ENCODE measurements around the gene SHC4. TPM values are rescaled to one million over a fixed set of nuclear protein-coding genes. Genes with fewer than 3 reads are reported as not detected.
"Not testable (repeated sequence)": the region's sequence is repeated elsewhere in the genome, so short reads cannot be mapped to it uniquely, and the experiment has no call there.

The SHC4 gene
- total RNA-seq, 1 donor from 2014 or later = 2.1 TPM

GRCh38 chr15:48909313-48909712, 54.4 kb downstream of the SHC4 start:
- H3K9ac ChIP-seq (ENCODE audit: low read depth in 1 of 3, low read length in 3 of 3); H3K9me3 ChIP-seq (ENCODE audit: control insufficient read depth in 3 of 3, low read length in 3 of 3); H3K27ac ChIP-seq (ENCODE audit: low read depth, low read length); H3K27me3 ChIP-seq (ENCODE audit: control insufficient read depth in 3 of 3, insufficient read depth in 3 of 3, low read length in 3 of 3); H3K4me3 ChIP-seq (ENCODE audit: low read length in 3 of 3); H3K4me1 ChIP-seq (ENCODE audit: control insufficient read depth in 3 of 3, insufficient read depth in 3 of 3, low read length in 3 of 3); H3K36me3 ChIP-seq (ENCODE audit: control insufficient read depth in 3 of 3, insufficient read depth in 3 of 3, low read length in 3 of 3): not testable (repeated sequence)

- Histone ChIP-seq H3K9me3 (ENCODE audit: control insufficient read depth in 3 of 3, low read length in 3 of 3) (no peaks in the 10 kb centered on the region), H3K27ac (ENCODE audit: low read depth, low read length) (no peak overlapping the region), H3K4me1 (ENCODE audit: control insufficient read depth in 3 of 3, insufficient read depth in 3 of 3, low read length in 3 of 3) (no peaks in the 10 kb centered on the region), H3K4me3 (ENCODE audit: low read length in 3 of 3) (no peak overlapping the region), H3K27me3 (ENCODE audit: control insufficient read depth in 3 of 3, insufficient read depth in 3 of 3, low read length in 3 of 3) (no peaks in the 10 kb centered on the region), H3K9ac (ENCODE audit: low read depth in 1 of 3, low read length in 3 of 3) (no peak overlapping the region), H3K36me3 (ENCODE audit: control insufficient read depth in 3 of 3, insufficient read depth in 3 of 3, low read length in 3 of 3) (no peaks in the 10 kb centered on the region)
Measured at GRCh38 chr15:48905847-48906246, 57.9 kb downstream of the SHC4 start.

- Histone ChIP-seq H3K4me3 (ENCODE audit: low read length in 3 of 3) (no peak overlapping the region), H3K36me3 (ENCODE audit: control insufficient read depth in 3 of 3, insufficient read depth in 3 of 3, low read length in 3 of 3) (no peaks in the 10 kb centered on the region), H3K9ac (ENCODE audit: low read depth in 1 of 3, low read length in 3 of 3) (no peak overlapping the region), H3K9me3 (ENCODE audit: control insufficient read depth in 3 of 3, low read length in 3 of 3) (no peaks in the 10 kb centered on the region), H3K27ac (ENCODE audit: low read depth, low read length) (no peak overlapping the region), H3K27me3 (ENCODE audit: control insufficient read depth in 3 of 3, insufficient read depth in 3 of 3, low read length in 3 of 3) (no peaks in the 10 kb centered on the region), H3K4me1 (ENCODE audit: control insufficient read depth in 3 of 3, insufficient read depth in 3 of 3, low read length in 3 of 3) (no peaks in the 10 kb centered on the region)
Measured at GRCh38 chr15:48905216-48905615, 58.5 kb downstream of the SHC4 start.

GRCh38 chr15:48904758-48905157, 59.0 kb downstream of the SHC4 start:
- no peaks in the 10 kb centered on the region for H3K9me3 ChIP-seq (ENCODE audit: control insufficient read depth in 3 of 3, low read length in 3 of 3)
- H3K9ac ChIP-seq (ENCODE audit: low read depth in 1 of 3, low read length in 3 of 3) = no peak overlapping the region
- no peaks in the 10 kb centered on the region for H3K4me1 ChIP-seq (ENCODE audit: control insufficient read depth in 3 of 3, insufficient read depth in 3 of 3, low read length in 3 of 3)
- no peak overlapping the region for H3K27ac ChIP-seq (ENCODE audit: low read depth, low read length)
- no peaks in the 10 kb centered on the region for H3K36me3 ChIP-seq (ENCODE audit: control insufficient read depth in 3 of 3, insufficient read depth in 3 of 3, low read length in 3 of 3)
- no peaks in the 10 kb centered on the region for H3K27me3 ChIP-seq (ENCODE audit: control insufficient read depth in 3 of 3, insufficient read depth in 3 of 3, low read length in 3 of 3)
- no peak overlapping the region for H3K4me3 ChIP-seq (ENCODE audit: low read length in 3 of 3)

GRCh38 chr15:48899793-48900192, 63.9 kb downstream of the SHC4 start:
- Histone ChIP-seq H3K4me1 (ENCODE audit: control insufficient read depth in 3 of 3, insufficient read depth in 3 of 3, low read length in 3 of 3) (peaks cover 0 to 2% (median 0%) of the 10 kb centered on the region in 3 donors), H3K27ac (ENCODE audit: low read depth, low read length) (no peak overlapping the region), H3K27me3 (ENCODE audit: control insufficient read depth in 3 of 3, insufficient read depth in 3 of 3, low read length in 3 of 3) (peaks cover 0 to 4% (median 2%) of the 10 kb centered on the region in 3 donors), H3K4me3 (ENCODE audit: low read length in 3 of 3) (no peak overlapping the region), H3K36me3 (ENCODE audit: control insufficient read depth in 3 of 3, insufficient read depth in 3 of 3, low read length in 3 of 3) (no peaks in the 10 kb centered on the region), H3K9me3 (ENCODE audit: control insufficient read depth in 3 of 3, low read length in 3 of 3) (no peaks in the 10 kb centered on the region), H3K9ac (ENCODE audit: low read depth in 1 of 3, low read length in 3 of 3) (no peak overlapping the region)

- Histone ChIP-seq H3K27ac (ENCODE audit: low read depth, low read length) (no peak overlapping the region), H3K4me1 (ENCODE audit: control insufficient read depth in 3 of 3, insufficient read depth in 3 of 3, low read length in 3 of 3) (peaks cover 0 to 2% (median 0%) of the 10 kb centered on the region in 3 donors), H3K4me3 (ENCODE audit: low read length in 3 of 3) (no peak overlapping the region), H3K36me3 (ENCODE audit: control insufficient read depth in 3 of 3, insufficient read depth in 3 of 3, low read length in 3 of 3) (no peaks in the 10 kb centered on the region), H3K9ac (ENCODE audit: low read depth in 1 of 3, low read length in 3 of 3) (no peak overlapping the region), H3K27me3 (ENCODE audit: control insufficient read depth in 3 of 3, insufficient read depth in 3 of 3, low read length in 3 of 3) (peaks cover 0 to 4% (median 2%) of the 10 kb centered on the region in 3 donors), H3K9me3 (ENCODE audit: control insufficient read depth in 3 of 3, low read length in 3 of 3) (no peaks in the 10 kb centered on the region)
Measured at GRCh38 chr15:48898446-48898845, 65.3 kb downstream of the SHC4 start.

GRCh38 chr15:48898032-48898431, 65.7 kb downstream of the SHC4 start:
- no peaks in the 10 kb centered on the region for H3K36me3 ChIP-seq (ENCODE audit: control insufficient read depth in 3 of 3, insufficient read depth in 3 of 3, low read length in 3 of 3)
- no peak overlapping the region for H3K9ac ChIP-seq (ENCODE audit: low read depth in 1 of 3, low read length in 3 of 3)
- H3K27ac ChIP-seq (ENCODE audit: low read depth, low read length) = no peak overlapping the region
- H3K27me3 ChIP-seq (ENCODE audit: control insufficient read depth in 3 of 3, insufficient read depth in 3 of 3, low read length in 3 of 3) = peaks cover 0 to 4% (median 2%) of the 10 kb centered on the region in 3 donors
- no peaks in the 10 kb centered on the region for H3K9me3 ChIP-seq (ENCODE audit: control insufficient read depth in 3 of 3, low read length in 3 of 3)
- no peak overlapping the region for H3K4me3 ChIP-seq (ENCODE audit: low read length in 3 of 3)
- peaks cover 0 to 2% (median 0%) of the 10 kb centered on the region in 3 donors for H3K4me1 ChIP-seq (ENCODE audit: control insufficient read depth in 3 of 3, insufficient read depth in 3 of 3, low read length in 3 of 3)

GRCh38 chr15:48896869-48897814, 66.6 kb downstream of the SHC4 start:
- Histone ChIP-seq H3K27me3 (ENCODE audit: control insufficient read depth in 3 of 3, insufficient read depth in 3 of 3, low read length in 3 of 3) (peaks cover 0 to 4% (median 2%) of the 10 kb centered on the region in 3 donors), H3K4me3 (ENCODE audit: low read length in 3 of 3) (peak overlapping the region; percentile 15 to 33 (median 22)), H3K4me1 (ENCODE audit: control insufficient read depth in 3 of 3, insufficient read depth in 3 of 3, low read length in 3 of 3) (peaks cover 0 to 2% (median 0%) of the 10 kb centered on the region in 3 donors), H3K36me3 (ENCODE audit: control insufficient read depth in 3 of 3, insufficient read depth in 3 of 3, low read length in 3 of 3) (no peaks in the 10 kb centered on the region), H3K9me3 (ENCODE audit: control insufficient read depth in 3 of 3, low read length in 3 of 3) (no peaks in the 10 kb centered on the region), H3K27ac (ENCODE audit: low read depth, low read length) (no peak overlapping the region), H3K9ac (ENCODE audit: low read depth in 1 of 3, low read length in 3 of 3) (peak overlapping the region; percentile 3 to 50 (median 23))

GRCh38 chr15:48893311-48893710, 70.4 kb downstream of the SHC4 start:
- Histone ChIP-seq H3K4me3 (ENCODE audit: low read length in 3 of 3) (no peak overlapping the region), H3K9me3 (ENCODE audit: control insufficient read depth in 3 of 3, low read length in 3 of 3) (no peaks in the 10 kb centered on the region), H3K9ac (ENCODE audit: low read depth in 1 of 3, low read length in 3 of 3) (no peak overlapping the region), H3K27ac (ENCODE audit: low read depth, low read length) (no peak overlapping the region), H3K4me1 (ENCODE audit: control insufficient read depth in 3 of 3, insufficient read depth in 3 of 3, low read length in 3 of 3) (peaks cover 0 to 2% (median 0%) of the 10 kb centered on the region in 3 donors), H3K36me3 (ENCODE audit: control insufficient read depth in 3 of 3, insufficient read depth in 3 of 3, low read length in 3 of 3) (no peaks in the 10 kb centered on the region), H3K27me3 (ENCODE audit: control insufficient read depth in 3 of 3, insufficient read depth in 3 of 3, low read length in 3 of 3) (peaks cover 0 to 2% (median under 1%) of the 10 kb centered on the region in 3 donors)

GRCh38 chr15:48891232-48891765, 72.4 kb downstream of the SHC4 start:
- no peak overlapping the region for H3K27ac ChIP-seq (ENCODE audit: low read depth, low read length)
- H3K27me3 ChIP-seq (ENCODE audit: control insufficient read depth in 3 of 3, insufficient read depth in 3 of 3, low read length in 3 of 3) = no peaks in the 10 kb centered on the region
- no peaks in the 10 kb centered on the region for H3K36me3 ChIP-seq (ENCODE audit: control insufficient read depth in 3 of 3, insufficient read depth in 3 of 3, low read length in 3 of 3)

More at GRCh38 chr15:48891232-48891765, 72.4 kb downstream of the SHC4 start:
- H3K4me3 ChIP-seq (ENCODE audit: low read length in 3 of 3) = no peak overlapping the region
- no peak overlapping the region for H3K9ac ChIP-seq (ENCODE audit: low read depth in 1 of 3, low read length in 3 of 3)
- no peaks in the 10 kb centered on the region for H3K4me1 ChIP-seq (ENCODE audit: control insufficient read depth in 3 of 3, insufficient read depth in 3 of 3, low read length in 3 of 3)
- H3K9me3 ChIP-seq (ENCODE audit: control insufficient read depth in 3 of 3, low read length in 3 of 3) = no peaks in the 10 kb centered on the region

All from skeletal muscle tissue (tissue), 4 donors.